Activated CD8-positive, alpha-beta memory T cell treated with anti-CD3 and anti-CD28 coated beads, Interleukin-2, amount 10 ng/mL, durations not matched to agents 7 days and 5 days (primary cell): ENCODE results near the gene ADAMTS4. TPM values are rescaled to one million over a fixed set of nuclear protein-coding genes. Genes with fewer than 3 reads are reported as not detected.
A peak's percentile ranks its signal among the peaks of the same experiment; 100 is the strongest.

Experiments used
- ATAC-seq: fragments of 150-1000 bp; cut with Tn5 transposase; one replicate; pipeline ENCODE4 v1.10.0; 2021; ENCODE audit warnings: moderate library complexity
- CTCF ChIA-PET: fragments of 350-600 bp; sonication (Branson Sonifier 250); formaldehyde crosslinking; loops from one replicate; lab custom pipeline; 2021; ENCODE audit warnings: antibody characterized with exemption; lab: Charles Lee
- DNase-seq: peaks from one replicate; pipeline ENCODE4 v3.0.0-alpha.2; 2020
- H3K27ac Mint-ChIP-seq: one replicate; pipeline ENCODE4 v1.8.0; 2021; ENCODE audit warnings: mild to moderate bottlenecking, mixed read lengths
- H3K27me3 Mint-ChIP-seq: one replicate; pipeline ENCODE4 v1.8.0; 2021; ENCODE audit warnings: mixed read lengths
- H3K36me3 Mint-ChIP-seq: one replicate; pipeline ENCODE4 v1.8.0; 2021; ENCODE audit warnings: mild to moderate bottlenecking, mixed read lengths
- H3K4me1 Mint-ChIP-seq: one replicate; pipeline ENCODE4 v1.8.0; 2021; ENCODE audit warnings: mixed read lengths
- H3K4me3 Mint-ChIP-seq: one replicate; pipeline ENCODE4 v1.8.0; 2021; ENCODE audit warnings: mild to moderate bottlenecking, moderate library complexity, mixed read lengths
- H3K9me3 Mint-ChIP-seq: one replicate; pipeline ENCODE4 v1.8.0; 2022; ENCODE audit warnings: low read depth, mixed read lengths
- total RNA-seq, 2 experiments: library from RNA; stranded (reverse); gene quantifications; one replicate each; pipeline ENCODE4 v1.2.3, GENCODE V29; 2021

ADAMTS4 gene
- total RNA-seq, 2 experiments from 2014 or later = 0.30 to 0.38 TPM

GRCh38 chr1:161198194-161198896 is 509 bp downstream of the ADAMTS4 start:
- CTCF ChIA-PET = interaction anchor here (0.9 to 2.3 kb wide), 5 partner anchors 17 to 183 kb away, joined by 3 to 6 read pairs (median 3); partner anchors contain the start of genes PPOX and TOMM40L
- H3K36me3 Mint-ChIP-seq = peaks cover 4% of the 10 kb centered on the region
- no peaks in the 10 kb centered on the region for H3K9me3 Mint-ChIP-seq
- peaks cover 54% of the 10 kb centered on the region for H3K4me1 Mint-ChIP-seq
- no peak overlapping the region for H3K27ac Mint-ChIP-seq
- ATAC-seq (no peak), DNase-seq (no peak)
- H3K4me3 Mint-ChIP-seq = no peak overlapping the region
- no peaks in the 10 kb centered on the region for H3K27me3 Mint-ChIP-seq

- CTCF ChIA-PET = interaction anchor here (1.0 to 2.3 kb wide), 2 partner anchors 28 to 32 kb away, joined by 3 to 6 read pairs; partner anchors contain the start of genes PPOX and TOMM40L
- no peaks in the 10 kb centered on the region for H3K9me3 Mint-ChIP-seq
- DNase-seq = no peak
- no peak overlapping the region for H3K4me3 Mint-ChIP-seq
- peaks cover 2% of the 10 kb centered on the region for H3K36me3 Mint-ChIP-seq
- peaks cover 53% of the 10 kb centered on the region for H3K4me1 Mint-ChIP-seq
- ATAC-seq = no peak
- no peaks in the 10 kb centered on the region for H3K27me3 Mint-ChIP-seq
- H3K27ac Mint-ChIP-seq = no peak overlapping the region
Observed at GRCh38 chr1:161197560-161198193, 1.2 kb downstream of the ADAMTS4 start.

- ATAC-seq (no peak), DNase-seq (no peak)
- H3K27ac Mint-ChIP-seq = no peak overlapping the region
- no peaks in the 10 kb centered on the region for H3K36me3 Mint-ChIP-seq
- no peak overlapping the region for H3K4me3 Mint-ChIP-seq
- H3K27me3 Mint-ChIP-seq = no peaks in the 10 kb centered on the region
- peaks cover 59% of the 10 kb centered on the region for H3K4me1 Mint-ChIP-seq
- CTCF ChIA-PET = interaction anchor here (2.3 kb wide), 1 partner anchor 29 kb away, joined by 6 read pairs; the partner anchor contains the start of gene TOMM40L
- H3K9me3 Mint-ChIP-seq = no peaks in the 10 kb centered on the region
Observed at GRCh38 chr1:161196521-161197451, 2.1 kb downstream of the ADAMTS4 start.

GRCh38 chr1:161196111-161196510 is 2.7 kb downstream of the ADAMTS4 start:
- no peak overlapping the region for H3K4me3 Mint-ChIP-seq
- no peak for DNase-seq
- no peaks in the 10 kb centered on the region for H3K27me3 Mint-ChIP-seq
- CTCF ChIA-PET = interaction anchor here (7.0 kb wide), 1 partner anchor 7 kb away, joined by 58 read pairs; the partner anchor contains the start of gene NDUFS2
- peaks cover 52% of the 10 kb centered on the region for H3K4me1 Mint-ChIP-seq
- H3K36me3 Mint-ChIP-seq = no peaks in the 10 kb centered on the region
- H3K9me3 Mint-ChIP-seq = no peaks in the 10 kb centered on the region
- ATAC-seq = no peak
- H3K27ac Mint-ChIP-seq = no peak overlapping the region

- Mint-ChIP-seq H3K36me3 (no peaks in the 10 kb centered on the region), H3K4me3 (no peak overlapping the region), H3K27ac (peak overlapping the region; percentile 61), H3K4me1 (peaks cover 43% of the 10 kb centered on the region), H3K27me3 (no peaks in the 10 kb centered on the region), H3K9me3 (no peaks in the 10 kb centered on the region)
- DNase-seq = no peak
- no peak for ATAC-seq
- CTCF ChIA-PET = interaction anchor here (1.5 to 7.0 kb wide), 5 partner anchors 8 to 187 kb away, joined by 5 to 77 read pairs (median 23); partner anchors contain the start of genes NDUFS2 and TOMM40L
Observed at GRCh38 chr1:161195171-161195570, 3.7 kb downstream of the ADAMTS4 start.

- CTCF ChIA-PET = interaction anchor here (0.9 to 7.0 kb wide), 10 partner anchors 7 to 198 kb away, joined by 3 to 77 read pairs (median 12); partner anchors contain the start of genes NDUFS2, PPOX and TOMM40L
- no peak for DNase-seq
- no peaks in the 10 kb centered on the region for H3K9me3 Mint-ChIP-seq
- no peak overlapping the region for H3K27ac Mint-ChIP-seq
- H3K4me3 Mint-ChIP-seq = no peak overlapping the region
- H3K36me3 Mint-ChIP-seq = no peaks in the 10 kb centered on the region
- ATAC-seq = no peak
- H3K27me3 Mint-ChIP-seq = no peaks in the 10 kb centered on the region
- H3K4me1 Mint-ChIP-seq = peaks cover 38% of the 10 kb centered on the region
Observed at GRCh38 chr1:161193561-161194235, 5.2 kb downstream of the ADAMTS4 start.

GRCh38 chr1:161192476-161193465 is 6.1 kb downstream of the ADAMTS4 start:
- ATAC-seq (peak; percentile 94), DNase-seq (peak; percentile 82)
- Mint-ChIP-seq H3K4me3 (no peak overlapping the region), H3K27me3 (no peaks in the 10 kb centered on the region), H3K36me3 (peaks cover 1% of the 10 kb centered on the region), H3K4me1 (peaks cover 42% of the 10 kb centered on the region), H3K27ac (peak overlapping the region; percentile 83), H3K9me3 (no peaks in the 10 kb centered on the region)
- CTCF ChIA-PET = interaction anchor here (0.7 to 7.0 kb wide), 21 partner anchors 11 to 449 kb away, joined by 3 to 77 read pairs (median 4); partner anchors contain the start of genes B4GALT3, NDUFS2, PPOX and TOMM40L

- no peak for ATAC-seq
- Mint-ChIP-seq H3K9me3 (no peaks in the 10 kb centered on the region), H3K4me1 (peaks cover 46% of the 10 kb centered on the region), H3K27me3 (no peaks in the 10 kb centered on the region), H3K27ac (peak overlapping the region; percentile 19), H3K36me3 (peaks cover 1% of the 10 kb centered on the region), H3K4me3 (no peak overlapping the region)
- DNase-seq = no peak
- CTCF ChIA-PET = interaction anchor here (0.7 to 7.0 kb wide), 20 partner anchors 10 to 448 kb away, joined by 3 to 77 read pairs (median 7); partner anchors contain the start of genes B4GALT3, NDUFS2, PPOX and TOMM40L
Observed at GRCh38 chr1:161191971-161192370, 6.9 kb downstream of the ADAMTS4 start.

GRCh38 chr1:161190962-161191521 is 7.8 kb downstream of the ADAMTS4 start:
- CTCF ChIA-PET = interaction anchor here (1.3 to 7.0 kb wide), 12 partner anchors 9 to 191 kb away, joined by 3 to 77 read pairs (median 16); partner anchors contain the start of genes B4GALT3, CFAP126, NDUFS2 and PPOX
- DNase-seq = no peak
- H3K4me1 Mint-ChIP-seq = peaks cover 50% of the 10 kb centered on the region
- no peaks in the 10 kb centered on the region for H3K9me3 Mint-ChIP-seq
- H3K27me3 Mint-ChIP-seq = no peaks in the 10 kb centered on the region
- no peak overlapping the region for H3K27ac Mint-ChIP-seq
- peaks cover 1% of the 10 kb centered on the region for H3K36me3 Mint-ChIP-seq
- ATAC-seq = no peak
- no peak overlapping the region for H3K4me3 Mint-ChIP-seq

- Mint-ChIP-seq H3K27me3 (no peaks in the 10 kb centered on the region), H3K27ac (peak overlapping the region; percentile 8), H3K4me3 (no peak overlapping the region), H3K36me3 (peaks cover 1% of the 10 kb centered on the region), H3K9me3 (no peaks in the 10 kb centered on the region), H3K4me1 (peaks cover 53% of the 10 kb centered on the region)
- no peak for ATAC-seq
- CTCF ChIA-PET = interaction anchor here (1.8 to 7.0 kb wide), 4 partner anchors 7 to 102 kb away, joined by 6 to 61 read pairs (median 32); partner anchors contain the start of genes NDUFS2 and TOMM40L
- no peak for DNase-seq
Observed at GRCh38 chr1:161189036-161189435, 9.8 kb downstream of the ADAMTS4 start.

GRCh38 chr1:161188381-161188780 is 10.5 kb downstream of the ADAMTS4 start:
- CTCF ChIA-PET = interaction anchor here (0.6 to 2.1 kb wide), 4 partner anchors 16 to 538 kb away, joined by 3 to 6 read pairs (median 4); partner anchors contain the start of gene TOMM40L
- Mint-ChIP-seq H3K27ac (peak overlapping the region; percentile 18), H3K4me3 (no peak overlapping the region), H3K36me3 (peaks cover 1% of the 10 kb centered on the region), H3K27me3 (no peaks in the 10 kb centered on the region), H3K9me3 (no peaks in the 10 kb centered on the region), H3K4me1 (peaks cover 60% of the 10 kb centered on the region)
- DNase-seq = no peak
- ATAC-seq = no peak
